C1 segment of cervical spinal cord (tissue), 14 donors: ENCODE results near the gene LMX1B.

Source experiments
- DNase-seq, 14 donors: peaks; one replicate each; lab custom pipeline; 2025; lab: John Stamatoyannopoulos, UW

Gene LMX1B

GRCh38 chr9:126617823-126618165 lies 4.1 kb downstream of the LMX1B start:
- DNase-seq: no peak

GRCh38 chr9:126618190-126618584 lies 4.5 kb downstream of the LMX1B start:
- no peak for DNase-seq

- DNase-seq: no peak
Observed at GRCh38 chr9:126618585-126619360, 5.0 kb downstream of the LMX1B start.

GRCh38 chr9:126619361-126620135 lies 5.8 kb downstream of the LMX1B start:
- DNase-seq: no peak

GRCh38 chr9:126620478-126620877 lies 6.8 kb downstream of the LMX1B start:
- DNase-seq: no peak

- DNase-seq: no peak
Observed at GRCh38 chr9:126621061-126621918, 7.6 kb downstream of the LMX1B start.

GRCh38 chr9:126621919-126622735 lies 8.4 kb downstream of the LMX1B start:
- no peak for DNase-seq

GRCh38 chr9:126623314-126623666 lies 9.6 kb downstream of the LMX1B start:
- no peak for DNase-seq

GRCh38 chr9:126623667-126624478 lies 10.1 kb downstream of the LMX1B start:
- DNase-seq: no peak

GRCh38 chr9:126624479-126624826 lies 10.7 kb downstream of the LMX1B start:
- no peak for DNase-seq

- DNase-seq: no peak
Observed at GRCh38 chr9:126624912-126625311, 11.2 kb downstream of the LMX1B start.

GRCh38 chr9:126625329-126626126 lies 11.8 kb downstream of the LMX1B start:
- no peak for DNase-seq

- DNase-seq: no peak
Observed at GRCh38 chr9:126626127-126626925, 12.6 kb downstream of the LMX1B start.

GRCh38 chr9:126626926-126627233 lies 13.2 kb downstream of the LMX1B start:
- no peak for DNase-seq

GRCh38 chr9:126628146-126628545 lies 14.4 kb downstream of the LMX1B start:
- no peak for DNase-seq

GRCh38 chr9:126628969-126629674 lies 15.4 kb downstream of the LMX1B start:
- DNase-seq: no peak

- DNase-seq: no peak
Observed at GRCh38 chr9:126630458-126631237, 16.9 kb downstream of the LMX1B start.

- DNase-seq: no peak
Observed at GRCh38 chr9:126631254-126631653, 17.5 kb downstream of the LMX1B start.
